Measurements from ENCODE around the gene CLDN2.

DNA sequence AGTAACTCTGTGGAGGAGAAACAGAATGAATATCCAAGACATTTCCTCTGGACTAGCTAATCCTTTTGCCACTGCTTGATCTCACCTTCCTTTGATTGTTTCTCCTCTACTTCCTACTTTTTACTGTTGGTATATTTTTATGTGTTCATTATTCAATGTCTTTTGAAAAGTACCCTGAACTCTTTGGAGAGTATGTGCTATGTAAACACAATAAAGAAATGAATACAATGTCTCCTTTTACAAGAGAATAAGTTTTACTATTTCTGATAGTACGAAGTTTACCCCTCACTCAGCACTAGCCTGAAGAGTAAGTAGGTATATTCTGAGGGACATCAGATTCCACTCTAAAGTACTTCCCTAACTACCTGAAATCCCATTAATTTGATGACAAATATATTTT, 19.9 kb downstream of the CLDN2 start:
- TF ChIP-seq, protein P1, sequence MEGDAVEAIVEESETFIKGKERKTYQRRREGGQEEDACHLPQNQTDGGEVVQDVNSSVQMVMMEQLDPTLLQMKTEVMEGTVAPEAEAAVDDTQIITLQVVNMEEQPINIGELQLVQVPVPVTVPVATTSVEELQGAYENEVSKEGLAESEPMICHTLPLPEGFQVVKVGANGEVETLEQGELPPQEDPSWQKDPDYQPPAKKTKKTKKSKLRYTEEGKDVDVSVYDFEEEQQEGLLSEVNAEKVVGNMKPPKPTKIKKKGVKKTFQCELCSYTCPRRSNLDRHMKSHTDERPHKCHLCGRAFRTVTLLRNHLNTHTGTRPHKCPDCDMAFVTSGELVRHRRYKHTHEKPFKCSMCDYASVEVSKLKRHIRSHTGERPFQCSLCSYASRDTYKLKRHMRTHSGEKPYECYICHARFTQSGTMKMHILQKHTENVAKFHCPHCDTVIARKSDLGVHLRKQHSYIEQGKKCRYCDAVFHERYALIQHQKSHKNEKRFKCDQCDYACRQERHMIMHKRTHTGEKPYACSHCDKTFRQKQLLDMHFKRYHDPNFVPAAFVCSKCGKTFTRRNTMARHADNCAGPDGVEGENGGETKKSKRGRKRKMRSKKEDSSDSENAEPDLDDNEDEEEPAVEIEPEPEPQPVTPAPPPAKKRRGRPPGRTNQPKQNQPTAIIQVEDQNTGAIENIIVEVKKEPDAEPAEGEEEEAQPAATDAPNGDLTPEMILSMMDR (IDR thresholded peaks at IDR 0.05; ENCODE audit: low read length) = no peak
- TF ChIP-seq EZH2 (IDR thresholded peaks at IDR 0.05; ENCODE audit: borderline replicate concordance, low read length) = no peak
